ENCODE data around the gene TOE1.
A peak's percentile ranks its signal among the peaks of the same experiment; 100 is the strongest.

Gene TOE1

DNA sequence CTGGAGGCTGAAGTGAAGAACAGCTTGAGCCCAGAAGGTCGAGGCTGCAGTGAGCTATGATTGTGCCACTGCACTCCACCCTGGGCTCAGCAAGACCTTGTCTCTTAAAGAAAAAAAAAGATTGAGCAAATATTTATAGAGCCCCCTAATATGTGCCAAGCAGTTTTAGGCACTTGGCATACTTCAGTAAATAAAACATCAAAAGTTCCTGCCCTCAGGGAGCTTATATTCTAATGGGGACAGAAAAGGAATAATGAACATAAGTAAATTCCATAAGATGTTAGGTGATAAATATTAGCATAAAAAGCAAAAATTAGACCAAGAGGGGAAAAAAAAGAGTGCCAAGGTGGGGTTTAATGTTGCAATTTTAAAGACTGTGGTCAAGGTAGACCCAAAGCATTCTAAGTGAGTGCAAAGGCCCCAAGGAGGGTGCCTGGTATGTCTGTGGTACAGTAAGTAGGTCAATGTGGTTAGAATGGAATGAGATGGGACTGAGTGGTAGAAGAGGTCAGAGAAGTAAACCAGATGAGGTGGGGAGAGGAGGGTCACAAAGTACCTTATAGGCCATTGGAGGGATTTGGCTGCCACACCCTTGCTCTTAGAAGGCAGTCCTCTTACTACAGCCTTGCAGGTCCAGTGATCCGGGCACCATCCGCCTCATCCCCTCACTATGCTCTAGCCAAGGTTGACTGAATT lies 2.2 kb upstream of the TOE1 start:
- Histone ChIP-seq H3K4me3 (ENCODE audit: insufficient read depth, low read depth, low read length) (no peak overlapping the region), H3K9me3 (ENCODE audit: control insufficient read depth, low read length) (no peaks in the 10 kb centered on the region), H3K27ac (ENCODE audit: insufficient read depth, low read depth, low read length, poor library complexity, severe bottlenecking) (no peak overlapping the region), H3K27me3 (ENCODE audit: control insufficient read depth, insufficient read depth, low read length, poor library complexity, severe bottlenecking) (no peaks in the 10 kb centered on the region), H3K36me3 (ENCODE audit: control insufficient read depth, insufficient read depth, low read length) (peaks cover 21% of the 10 kb centered on the region), H3K4me1 (ENCODE audit: control insufficient read depth, insufficient read depth, low read length) (peaks cover 9% of the 10 kb centered on the region)
- 92 to 96% methylated on average over 3 of the region's 3 CpGs for WGBS, 2 experiments

- H3K9me3 ChIP-seq (ENCODE audit: control insufficient read depth, low read length), result no peaks in the 10 kb centered on the region
- no peaks in the 10 kb centered on the region for H3K27me3 ChIP-seq (ENCODE audit: control insufficient read depth, insufficient read depth, low read length, poor library complexity, severe bottlenecking)
- H3K4me3 ChIP-seq (ENCODE audit: insufficient read depth, low read depth, low read length), result peak overlapping the region; percentile 77
- peaks cover 9% of the 10 kb centered on the region for H3K4me1 ChIP-seq (ENCODE audit: control insufficient read depth, insufficient read depth, low read length)
- H3K27ac ChIP-seq (ENCODE audit: insufficient read depth, low read depth, low read length, poor library complexity, severe bottlenecking), result peak overlapping the region; percentile 96
- H3K36me3 ChIP-seq (ENCODE audit: control insufficient read depth, insufficient read depth, low read length), result peaks cover 27% of the 10 kb centered on the region
- 45 to 48% methylated on average over 6 of the region's 6 CpGs for WGBS, 2 experiments
Measured at GRCh38 chr1:45340816-45341466, 971 bp downstream of the TOE1 start.

DNA sequence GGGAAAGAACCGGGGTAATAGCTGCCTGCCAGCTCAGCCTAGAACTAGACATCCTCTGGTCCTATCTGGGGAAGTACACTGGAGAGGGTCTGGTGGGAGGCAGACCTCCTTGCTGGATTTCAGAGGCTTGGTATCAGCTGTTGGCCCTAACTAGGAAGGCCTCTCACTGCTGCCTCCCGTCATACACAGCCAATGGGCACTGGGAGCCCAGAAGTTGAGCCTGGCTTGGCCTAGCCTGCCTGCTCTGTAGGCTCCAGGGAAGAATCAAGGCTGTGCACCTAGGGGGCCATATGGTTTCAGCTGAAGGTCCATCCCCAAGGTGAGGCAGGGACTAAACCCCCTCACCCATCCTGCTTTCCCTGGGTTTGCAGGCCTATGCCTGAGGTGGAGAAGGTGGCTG lies 4.5 kb downstream of the TOE1 start:
- Histone ChIP-seq H3K27me3 (ENCODE audit: control insufficient read depth, insufficient read depth, low read length, poor library complexity, severe bottlenecking) (no peaks in the 10 kb centered on the region), H3K27ac (ENCODE audit: insufficient read depth, low read depth, low read length, poor library complexity, severe bottlenecking) (no peak overlapping the region), H3K9me3 (ENCODE audit: control insufficient read depth, low read length) (no peaks in the 10 kb centered on the region), H3K4me3 (ENCODE audit: insufficient read depth, low read depth, low read length) (no peak overlapping the region), H3K36me3 (ENCODE audit: control insufficient read depth, insufficient read depth, low read length) (peaks cover 19% of the 10 kb centered on the region), H3K4me1 (ENCODE audit: control insufficient read depth, insufficient read depth, low read length) (peaks cover 9% of the 10 kb centered on the region)
- WGBS, 2 experiments, result 95 to 98% methylated on average over 2 of the region's 2 CpGs

- 97% methylated on average over 13 of the region's 13 CpGs for WGBS, 2 experiments
- no peak overlapping the region for H3K4me3 ChIP-seq (ENCODE audit: insufficient read depth, low read depth, low read length)
- H3K9me3 ChIP-seq (ENCODE audit: control insufficient read depth, low read length), result no peaks in the 10 kb centered on the region
- H3K36me3 ChIP-seq (ENCODE audit: control insufficient read depth, insufficient read depth, low read length), result peaks cover 19% of the 10 kb centered on the region
- no peaks in the 10 kb centered on the region for H3K27me3 ChIP-seq (ENCODE audit: control insufficient read depth, insufficient read depth, low read length, poor library complexity, severe bottlenecking)
- peaks cover 9% of the 10 kb centered on the region for H3K4me1 ChIP-seq (ENCODE audit: control insufficient read depth, insufficient read depth, low read length)
- H3K27ac ChIP-seq (ENCODE audit: insufficient read depth, low read depth, low read length, poor library complexity, severe bottlenecking), result no peak overlapping the region
Measured at GRCh38 chr1:45345014-45345413, 5.0 kb downstream of the TOE1 start.

- Histone ChIP-seq H3K4me3 (ENCODE audit: insufficient read depth, low read depth, low read length) (no peak overlapping the region), H3K27me3 (ENCODE audit: control insufficient read depth, insufficient read depth, low read length, poor library complexity, severe bottlenecking) (no peaks in the 10 kb centered on the region), H3K4me1 (ENCODE audit: control insufficient read depth, insufficient read depth, low read length) (peaks cover under 1% of the 10 kb centered on the region), H3K27ac (ENCODE audit: insufficient read depth, low read depth, low read length, poor library complexity, severe bottlenecking) (no peak overlapping the region), H3K36me3 (ENCODE audit: control insufficient read depth, insufficient read depth, low read length) (peaks cover 19% of the 10 kb centered on the region), H3K9me3 (ENCODE audit: control insufficient read depth, low read length) (no peaks in the 10 kb centered on the region)
- whole genome bisulfite sequencing, 2 experiments, result 94 to 97% methylated on average over 2 of the region's 2 CpGs
Measured at GRCh38 chr1:45346473-45346872, 6.5 kb downstream of the TOE1 start.

DNA sequence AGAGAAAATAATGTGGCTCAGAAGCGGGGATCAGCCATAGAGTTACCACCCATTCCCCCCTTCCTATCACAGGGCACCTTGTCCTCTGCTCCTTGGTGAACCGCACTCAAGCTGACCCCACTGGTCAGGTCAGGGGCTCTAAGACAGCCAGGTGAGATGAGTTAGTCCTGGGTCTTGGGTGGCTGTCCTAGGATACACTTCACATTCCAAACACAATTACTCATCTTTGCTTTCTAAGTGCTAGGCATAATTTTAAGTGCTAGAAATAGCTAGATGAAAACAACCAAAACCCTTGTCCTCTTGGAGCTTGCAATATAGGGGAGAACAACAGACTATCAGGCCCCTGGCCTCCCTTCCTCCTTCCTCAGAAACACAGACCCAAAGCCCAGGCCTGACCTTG lies 8.1 kb downstream of the TOE1 start:
- Histone ChIP-seq H3K27me3 (ENCODE audit: control insufficient read depth, insufficient read depth, low read length, poor library complexity, severe bottlenecking) (no peaks in the 10 kb centered on the region), H3K36me3 (ENCODE audit: control insufficient read depth, insufficient read depth, low read length) (peaks cover 10% of the 10 kb centered on the region), H3K4me1 (ENCODE audit: control insufficient read depth, insufficient read depth, low read length) (no peaks in the 10 kb centered on the region), H3K9me3 (ENCODE audit: control insufficient read depth, low read length) (no peaks in the 10 kb centered on the region), H3K27ac (ENCODE audit: insufficient read depth, low read depth, low read length, poor library complexity, severe bottlenecking) (no peak overlapping the region), H3K4me3 (ENCODE audit: insufficient read depth, low read depth, low read length) (no peak overlapping the region)
- 90 to 94% methylated on average over 2 of the region's 2 CpGs for WGBS, 2 experiments

DNA sequence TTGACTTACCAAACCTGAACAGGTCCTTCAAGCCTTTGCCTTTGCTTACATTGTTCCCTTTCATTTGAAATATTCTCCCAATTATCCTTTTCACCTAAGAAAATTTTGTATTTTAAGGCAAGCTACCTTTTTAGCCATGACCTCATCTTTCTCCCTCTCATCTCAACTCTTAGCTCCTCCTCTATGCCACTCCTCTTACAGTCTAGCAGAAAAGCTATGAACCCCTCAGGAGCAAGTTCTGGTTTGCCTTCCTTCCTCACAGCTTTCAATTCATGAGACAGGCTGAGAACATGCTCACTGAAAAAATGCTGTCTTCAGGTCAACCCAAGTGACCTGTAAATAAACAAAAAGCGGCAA lies 8.6 kb downstream of the TOE1 start:
- H3K4me3 ChIP-seq (ENCODE audit: insufficient read depth, low read depth, low read length), result no peak overlapping the region
- H3K4me1 ChIP-seq (ENCODE audit: control insufficient read depth, insufficient read depth, low read length), result no peaks in the 10 kb centered on the region
- no peaks in the 10 kb centered on the region for H3K27me3 ChIP-seq (ENCODE audit: control insufficient read depth, insufficient read depth, low read length, poor library complexity, severe bottlenecking)
- H3K9me3 ChIP-seq (ENCODE audit: control insufficient read depth, low read length), result no peaks in the 10 kb centered on the region
- no peak overlapping the region for H3K27ac ChIP-seq (ENCODE audit: insufficient read depth, low read depth, low read length, poor library complexity, severe bottlenecking)
- peaks cover 9% of the 10 kb centered on the region for H3K36me3 ChIP-seq (ENCODE audit: control insufficient read depth, insufficient read depth, low read length)
- WGBS, 2 experiments, result 87 to 95% methylated on average over 1 of the region's 1 CpG

GRCh38 chr1:45348966-45349677 lies 9.2 kb downstream of the TOE1 start:
- 86 to 91% methylated on average over 3 of the region's 3 CpGs for WGBS, 2 experiments
- Histone ChIP-seq H3K9me3 (ENCODE audit: control insufficient read depth, low read length) (no peaks in the 10 kb centered on the region), H3K4me1 (ENCODE audit: control insufficient read depth, insufficient read depth, low read length) (no peaks in the 10 kb centered on the region), H3K4me3 (ENCODE audit: insufficient read depth, low read depth, low read length) (no peak overlapping the region), H3K27ac (ENCODE audit: insufficient read depth, low read depth, low read length, poor library complexity, severe bottlenecking) (no peak overlapping the region), H3K27me3 (ENCODE audit: control insufficient read depth, insufficient read depth, low read length, poor library complexity, severe bottlenecking) (no peaks in the 10 kb centered on the region), H3K36me3 (ENCODE audit: control insufficient read depth, insufficient read depth, low read length) (peaks cover 4% of the 10 kb centered on the region)

GRCh38 chr1:45351508-45351907 lies 11.5 kb downstream of the TOE1 start:
- H3K4me3 ChIP-seq (ENCODE audit: insufficient read depth, low read depth, low read length), result no peak overlapping the region
- no peak overlapping the region for H3K27ac ChIP-seq (ENCODE audit: insufficient read depth, low read depth, low read length, poor library complexity, severe bottlenecking)
- no peaks in the 10 kb centered on the region for H3K27me3 ChIP-seq (ENCODE audit: control insufficient read depth, insufficient read depth, low read length, poor library complexity, severe bottlenecking)
- no peaks in the 10 kb centered on the region for H3K9me3 ChIP-seq (ENCODE audit: control insufficient read depth, low read length)
- H3K36me3 ChIP-seq (ENCODE audit: control insufficient read depth, insufficient read depth, low read length), result no peaks in the 10 kb centered on the region
- 93% methylated on average over 5 of the region's 5 CpGs for WGBS, 2 experiments
- no peaks in the 10 kb centered on the region for H3K4me1 ChIP-seq (ENCODE audit: control insufficient read depth, insufficient read depth, low read length)

- Histone ChIP-seq H3K9me3 (ENCODE audit: control insufficient read depth, low read length) (no peaks in the 10 kb centered on the region), H3K4me3 (ENCODE audit: insufficient read depth, low read depth, low read length) (no peak overlapping the region), H3K4me1 (ENCODE audit: control insufficient read depth, insufficient read depth, low read length) (no peaks in the 10 kb centered on the region), H3K36me3 (ENCODE audit: control insufficient read depth, insufficient read depth, low read length) (no peaks in the 10 kb centered on the region), H3K27me3 (ENCODE audit: control insufficient read depth, insufficient read depth, low read length, poor library complexity, severe bottlenecking) (no peaks in the 10 kb centered on the region), H3K27ac (ENCODE audit: insufficient read depth, low read depth, low read length, poor library complexity, severe bottlenecking) (no peak overlapping the region)
- WGBS, 2 experiments, result 98 to 100% methylated on average over 2 of the region's 2 CpGs
Measured at GRCh38 chr1:45353685-45354084, 13.7 kb downstream of the TOE1 start.
